ENCODE results near the gene HMGN1. TPM values are rescaled to one million over a fixed set of nuclear protein-coding genes. Genes with fewer than 3 reads are reported as not detected.

HMGN1 gene
- total RNA-seq, 1 experiment from 2014 or later, result 335 TPM

DNA sequence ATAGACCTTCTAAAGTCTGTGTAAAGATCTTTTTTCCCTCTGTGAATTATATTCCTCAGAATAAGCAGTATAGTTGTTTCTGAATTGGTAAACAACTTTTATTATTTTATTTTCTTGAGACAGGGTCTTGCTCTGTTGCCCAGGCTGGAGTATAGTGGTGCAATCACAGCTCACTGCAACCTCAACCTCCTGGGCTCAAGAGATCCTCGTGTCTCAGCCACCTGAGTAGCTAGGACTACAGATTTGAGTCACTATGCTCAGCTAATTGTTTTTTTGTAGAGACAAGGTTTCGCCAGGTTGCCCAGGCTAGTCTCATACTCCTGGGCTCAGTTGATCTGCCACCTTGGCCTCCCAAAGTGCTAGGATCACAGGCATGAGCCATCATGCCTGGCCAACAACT lies 26.6 kb upstream of the HMGN1 start:
- Histone ChIP-seq H3K4me1 (ENCODE audit: insufficient read depth, low read length) (peaks cover 3% of the 10 kb centered on the region; the same call in 1 of the 2 replicates), H3K9me2 (replicated peaks; ENCODE audit: low read length) (no peaks in the 10 kb centered on the region), H3K27ac (ENCODE audit: low read length) (no peak overlapping the region), H3K36me3 (ENCODE audit: low read depth, low read length) (no peaks in the 10 kb centered on the region), H3K27me3 (ENCODE audit: low read length) (no peaks in the 10 kb centered on the region), H3K9me3 (ENCODE audit: low read length) (no peaks in the 10 kb centered on the region), H2AFZ (ENCODE audit: low read length) (no peak overlapping the region), H4K20me1 (ENCODE audit: low read length) (no peaks in the 10 kb centered on the region), H3K9ac (ENCODE audit: low read length) (no peak overlapping the region), H3K4me3 (ENCODE audit: low read length) (no peak overlapping the region), H3F3A (ENCODE audit: low read length, unreplicated experiment) (no peaks in the 10 kb centered on the region), H3K79me2 (ENCODE audit: low read length) (no peaks in the 10 kb centered on the region), H3K4me2 (ENCODE audit: low read length) (no peak overlapping the region)
- ChIA-PET CTCF (no interaction called here), POLR2A (ENCODE audit: unreplicated experiment) (interaction anchor here (0.5 kb wide), 1 partner anchor 143 kb away, joined by 3 read pairs; no protein-coding TSS in a partner anchor)
- TF ChIP-seq EZH2 (IDR thresholded peaks at IDR 0.05; ENCODE audit: low read length, unreplicated experiment) (no peak), EZH2phosphoT487 (IDR thresholded peaks at IDR 0.05; ENCODE audit: borderline replicate concordance, low read length) (no peak)
- TF ChIP-seq, protein P1, sequence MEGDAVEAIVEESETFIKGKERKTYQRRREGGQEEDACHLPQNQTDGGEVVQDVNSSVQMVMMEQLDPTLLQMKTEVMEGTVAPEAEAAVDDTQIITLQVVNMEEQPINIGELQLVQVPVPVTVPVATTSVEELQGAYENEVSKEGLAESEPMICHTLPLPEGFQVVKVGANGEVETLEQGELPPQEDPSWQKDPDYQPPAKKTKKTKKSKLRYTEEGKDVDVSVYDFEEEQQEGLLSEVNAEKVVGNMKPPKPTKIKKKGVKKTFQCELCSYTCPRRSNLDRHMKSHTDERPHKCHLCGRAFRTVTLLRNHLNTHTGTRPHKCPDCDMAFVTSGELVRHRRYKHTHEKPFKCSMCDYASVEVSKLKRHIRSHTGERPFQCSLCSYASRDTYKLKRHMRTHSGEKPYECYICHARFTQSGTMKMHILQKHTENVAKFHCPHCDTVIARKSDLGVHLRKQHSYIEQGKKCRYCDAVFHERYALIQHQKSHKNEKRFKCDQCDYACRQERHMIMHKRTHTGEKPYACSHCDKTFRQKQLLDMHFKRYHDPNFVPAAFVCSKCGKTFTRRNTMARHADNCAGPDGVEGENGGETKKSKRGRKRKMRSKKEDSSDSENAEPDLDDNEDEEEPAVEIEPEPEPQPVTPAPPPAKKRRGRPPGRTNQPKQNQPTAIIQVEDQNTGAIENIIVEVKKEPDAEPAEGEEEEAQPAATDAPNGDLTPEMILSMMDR (conservative IDR thresholded peaks at IDR 0.05; ENCODE audit: low read depth, low read length), result no peak
- BruUV-seq (replicated peaks), result no TSS peak
- DNase-seq (no peak), ATAC-seq (no peak)
- intact Hi-C loops (cut with micrococcal nuclease), result no loop called here

DNA sequence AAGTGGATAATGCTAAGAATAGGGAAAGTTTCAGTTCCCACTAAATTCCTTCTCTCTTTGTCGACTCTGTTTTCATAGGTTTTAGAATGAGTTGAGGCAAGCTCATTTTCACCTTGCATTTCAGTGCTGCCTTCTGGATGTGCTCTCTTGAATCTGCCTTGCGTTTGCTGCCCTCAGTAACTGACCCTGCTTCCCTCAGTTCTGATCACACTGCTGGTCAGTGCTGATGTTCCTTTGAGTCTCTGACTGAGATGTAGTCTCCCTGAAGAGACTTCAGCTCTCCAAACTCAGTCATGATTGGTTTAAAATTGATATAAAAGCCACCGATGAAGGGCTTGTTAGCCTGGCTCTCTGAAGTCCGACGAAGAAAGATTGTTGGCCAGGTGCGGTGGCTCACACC lies 25.2 kb upstream of the HMGN1 start:
- BruUV-seq (replicated peaks), result no TSS peak

More for the DNA sequence above, 25.2 kb upstream of the HMGN1 start:
- TF ChIP-seq EZH2 (IDR thresholded peaks at IDR 0.05; ENCODE audit: low read length, unreplicated experiment) (no peak), EZH2phosphoT487 (IDR thresholded peaks at IDR 0.05; ENCODE audit: borderline replicate concordance, low read length) (no peak)
- TF ChIP-seq, protein P1 (conservative IDR thresholded peaks at IDR 0.05; ENCODE audit: low read depth, low read length), result no peak
- no peaks in the 10 kb centered on the region for H4K20me1 ChIP-seq (ENCODE audit: low read length)
- H2AFZ ChIP-seq (ENCODE audit: low read length), result peak overlapping the region; percentile 41
- no peaks in the 10 kb centered on the region for H3K36me3 ChIP-seq (ENCODE audit: low read depth, low read length)
- H3F3A ChIP-seq (ENCODE audit: low read length, unreplicated experiment), result no peaks in the 10 kb centered on the region
- ChIA-PET CTCF (interaction anchor here (0.6 to 2.0 kb wide), 9 partner anchors 10 to 226 kb away, joined by 3 to 20 read pairs (median 5); no protein-coding TSS in a partner anchor), POLR2A (ENCODE audit: unreplicated experiment) (interaction anchor here (0.6 kb wide), 1 partner anchor 17 kb away, joined by 3 read pairs; no protein-coding TSS in a partner anchor)
- peak; percentile 12; the same call in 1 of the 2 replicates for ATAC-seq
- H3K4me2 ChIP-seq (ENCODE audit: low read length), result peak overlapping the region; percentile 55
- no peaks in the 10 kb centered on the region for H3K9me3 ChIP-seq (ENCODE audit: low read length)
- H3K79me2 ChIP-seq (ENCODE audit: low read length), result no peaks in the 10 kb centered on the region
- intact Hi-C loops (cut with micrococcal nuclease), result no loop called here
- H3K4me1 ChIP-seq (ENCODE audit: insufficient read depth, low read length), result peaks cover 7% of the 10 kb centered on the region; the same call in 1 of the 2 replicates
- no peaks in the 10 kb centered on the region for H3K27me3 ChIP-seq (ENCODE audit: low read length)
- no peak overlapping the region for H3K27ac ChIP-seq (ENCODE audit: low read length)
- H3K9me2 ChIP-seq (replicated peaks; ENCODE audit: low read length), result no peaks in the 10 kb centered on the region
- no peak for DNase-seq
- H3K4me3 ChIP-seq (ENCODE audit: low read length), result peak overlapping the region; percentile 31; the same call in 1 of the 2 replicates
- no peak overlapping the region for H3K9ac ChIP-seq (ENCODE audit: low read length)

Data from PC-3 (cell line).